ENCODE results near the gene TRIM39. TPM values are rescaled to one million over a fixed set of nuclear protein-coding genes. Genes with fewer than 3 reads are reported as not detected.

The TRIM39 gene
- total and polyA plus RNA-seq, 2 of the 4 experiments (the other 2 are of a cell fraction): 7.5 to 10.0 TPM

- Histone ChIP-seq H2BK120ac (ENCODE audit: low read depth, low read length) (no peak overlapping the region), H3K9me3 (ENCODE audit: control insufficient read depth, insufficient read depth, low read length) (0 out of 2 replicates have a peak, but pooled peaks cover 2% of the 10 kb centered on the region), H2AK9ac (replicated peaks; ENCODE audit: low read depth, low read length, poor library complexity) (no peak overlapping the region), H3K27me3 (ENCODE audit: control insufficient read depth, insufficient read depth, low read length) (no peaks in the 10 kb centered on the region), H4K8ac (ENCODE audit: low read depth in 2 of 2, low read length in 2 of 2) (no peak overlapping the region), H2BK5ac (ENCODE audit: low read depth, low read length, poor library complexity, severe bottlenecking) (no peak overlapping the region), H3K9ac (ENCODE audit: low read depth, low read length) (no peak overlapping the region), H3K14ac (replicated peaks; ENCODE audit: low read depth, low read length) (no peak overlapping the region), H3K23ac (ENCODE audit: low read depth, low read length) (no peak overlapping the region), H3K79me1 (ENCODE audit: low read depth in 1 of 2, low read length in 2 of 2) (peaks cover 47 to 80% of the 10 kb centered on the region in 2 experiments), H3K4me2 (ENCODE audit: low read depth, low read length) (no peak overlapping the region), H2BK15ac (ENCODE audit: low read depth, low read length) (no peak overlapping the region), H2BK20ac (ENCODE audit: low read depth, low read length) (no peak overlapping the region), H3K18ac (ENCODE audit: low read depth, low read length) (no peak overlapping the region), H3K56ac (ENCODE audit: extremely low read depth, insufficient read depth, low read length) (no peak overlapping the region), H3K4me3 (ENCODE audit: insufficient read depth, low read depth, low read length) (no peak overlapping the region), H3K27ac (ENCODE audit: insufficient read depth, low read length) (no peak overlapping the region), H3K9me1 (ENCODE audit: insufficient read depth, low read length) (peaks cover 8% of the 10 kb centered on the region), H4K91ac (ENCODE audit: insufficient read depth, low read depth, low read length) (no peak overlapping the region), H2AFZ (replicated peaks; ENCODE audit: low read length, poor library complexity) (no peak overlapping the region), H3K36me3 (ENCODE audit: control insufficient read depth, insufficient read depth, low read length) (peaks cover 15% of the 10 kb centered on the region), H2AK5ac (ENCODE audit: low read depth, low read length) (no peak overlapping the region), H4K5ac (ENCODE audit: low read depth, low read length) (no peak overlapping the region), H3K4me1 (ENCODE audit: control insufficient read depth, insufficient read depth, low read length) (no peaks in the 10 kb centered on the region), H4K20me1 (ENCODE audit: insufficient read depth, low read length) (peaks cover 71% of the 10 kb centered on the region), H3K4ac (ENCODE audit: low read depth, low read length) (no peak overlapping the region)
- dilution Hi-C loops (cut with HindIII; ENCODE audit: low sequenced_read_pairs, unreplicated experiment) (no loop called here), intact Hi-C loops (cut with micrococcal nuclease) (no loop called here), in situ Hi-C loops (cut with MboI; ENCODE audit: low sequenced_read_pairs) (no loop called here)
- no peak for DNase-seq
- BruUV-seq (replicated peaks): no TSS peak
- ChIA-PET CTCF (interaction anchor here (0.9 kb wide), 1 partner anchor 96 kb away, joined by 3 read pairs; no protein-coding TSS in a partner anchor), POLR2A (ENCODE audit: unreplicated experiment) (no interaction called here)
- TF ChIP-seq RAD21 (IDR thresholded peaks at IDR 0.05; ENCODE audit: low read length) (no peak), MAZ (IDR thresholded peaks at IDR 0.05; ENCODE audit: borderline replicate concordance, low read depth, low read length) (no peak)
- no peak for ATAC-seq (ENCODE audit: low read depth)
- WGBS, 2 experiments (ENCODE audit: extremely low coverage in 2 of 2, insufficient read length in 1 of 2): no CpG with 5 or more reads among the region's 3 CpGs
These were observed 11.6 kb upstream of the TRIM39 start for GRCh38 chr6:30315156-30315555.

Measured in IMR-90 (cell line).